PC-9 (cell line): ENCODE results near the gene DTX1. TPM values are rescaled to one million over a fixed set of nuclear protein-coding genes. Genes with fewer than 3 reads are reported as not detected.
"Not testable (repeated sequence)": the region's sequence is repeated elsewhere in the genome, so short reads cannot be mapped to it uniquely, and the experiment has no call there.

Experiments
- BruUV-seq: library from RNA; stranded (reverse); fragments of 400-500 nt; replicated peaks from 2 replicates; lab custom pipeline; 2021; lab: Mats Ljungman, UMichigan
- CTCF ChIA-PET: fragments of 300-600 bp; sonication (Branson Sonifier 250); formaldehyde crosslinking; loops from one replicate; lab custom pipeline; 2022; ENCODE audit warnings: antibody characterized with exemption; lab: Charles Lee
- POLR2A ChIA-PET: fragments of 300-600 bp; sonication (Branson Sonifier 250); formaldehyde crosslinking; loops from one replicate; lab custom pipeline; 2022; ENCODE audit warnings: antibody characterized with exemption; ENCODE audit not compliant: unreplicated experiment; lab: Charles Lee
- DNase-seq, 2 experiments: peaks; one replicate each; pipeline versions ENCODE4 v3.0.0 to v3.0.0-alpha.2; 2015 to 2022; ENCODE audit warnings: mixed read lengths in 1 of 2
- H2AFZ ChIP-seq: fragments of 200-600 bp; sonication (generic); 2 replicates; pipeline ENCODE4 v1.8.1; 2017; ENCODE audit warnings: antibody characterized with exemption
- H3F3A ChIP-seq: fragments of 200-600 bp; sonication (generic); 2 replicates; pipeline ENCODE4 v1.8.1; 2017; ENCODE audit warnings: antibody characterized with exemption, mild to moderate bottlenecking, low read depth; ENCODE audit not compliant: insufficient read depth
- H3K27ac ChIP-seq: fragments of 200-600 bp; sonication (generic); 2 replicates; pipeline ENCODE4 v1.6.1; 2016; ENCODE audit warnings: mixed run types
- H3K27me3 ChIP-seq: fragments of 200-600 bp; sonication (generic); 2 replicates; pipeline ENCODE4 v1.6.1; 2016; ENCODE audit warnings: low read depth, mixed run types; ENCODE audit not compliant: insufficient read depth
- H3K36me3 ChIP-seq: fragments of 200-600 bp; sonication (generic); 2 replicates; pipeline ENCODE4 v1.6.1; 2016; ENCODE audit warnings: low read depth, mixed run types
- H3K4me1 ChIP-seq: fragments of 200-600 bp; sonication (generic); replicated peaks from 2 replicates; pipeline ENCODE4 v1.6.1; 2016; ENCODE audit warnings: mixed run types; ENCODE audit not compliant: insufficient read depth
- H3K4me2 ChIP-seq: fragments of 200-600 bp; sonication (generic); 2 replicates; pipeline ENCODE4 v1.6.1; 2017; ENCODE audit warnings: mixed run types
- H3K4me3 ChIP-seq: fragments of 200-600 bp; sonication (generic); 2 replicates; pipeline ENCODE4 v1.6.1; 2016; ENCODE audit warnings: mixed run types
- H3K79me2 ChIP-seq: fragments of 200-600 bp; sonication (generic); 2 replicates; pipeline ENCODE4 v1.6.1; 2017; ENCODE audit warnings: low read depth, mixed run types
- H3K9me2 ChIP-seq: fragments of 200-600 bp; sonication (generic); 2 replicates; pipeline ENCODE4 v1.8.1; 2017; ENCODE audit warnings: mild to moderate bottlenecking; ENCODE audit not compliant: insufficient read depth
- H3K9me3 ChIP-seq: fragments of 200-600 bp; sonication (generic); 2 replicates; pipeline ENCODE4 v1.8.1; 2016; ENCODE audit warnings: low read depth; ENCODE audit not compliant: insufficient read depth
- H4K20me1 ChIP-seq: fragments of 200-600 bp; sonication (generic); 2 replicates; pipeline ENCODE4 v1.8.1; 2017; ENCODE audit not compliant: insufficient read depth
- CTCF ChIP-seq: fragments of 200-600 bp; sonication (generic); conservative IDR thresholded peaks from 2 replicates; pipeline ENCODE4 v1.6.1; 2017; ENCODE audit warnings: mixed run types, antibody characterized with exemption, mild to moderate bottlenecking, moderate library complexity
- EZH2 ChIP-seq: fragments of 200-600 bp; sonication (generic); IDR thresholded peaks from 2 replicates; pipeline ENCODE4 v1.8.0; 2017; ENCODE audit warnings: antibody characterized with exemption, low read depth
- intact Hi-C: fragments of 100-400 bp; cut with micrococcal nuclease; formaldehyde crosslinking; loops from one replicate; pipeline ENCODE4 v1.10.0; 2022; ENCODE audit not compliant: unreplicated experiment
- total RNA-seq: library from RNA; stranded (reverse); gene quantifications from 2 replicates; pipeline ENCODE4 v1.2.3, GENCODE V29; 2021

DTX1 gene
- total RNA-seq, 1 experiment from 2014 or later: 0.13 TPM

GRCh38 chr12:113140706-113141105, 84.2 kb downstream of the DTX1 start:
- H3K27me3 ChIP-seq: no peaks in the 10 kb centered on the region
- POLR2A ChIA-PET: no interaction called here
- H3K79me2 ChIP-seq: no peaks in the 10 kb centered on the region
- no peaks in the 10 kb centered on the region for H4K20me1 ChIP-seq
- no peaks in the 10 kb centered on the region for H3K9me2 ChIP-seq
- H3K36me3 ChIP-seq: no peaks in the 10 kb centered on the region
- H3F3A ChIP-seq: peaks cover 25% of the 10 kb centered on the region
- H3K27ac ChIP-seq: no peak overlapping the region
- intact Hi-C loops: no loop called here
- H3K4me2 ChIP-seq: no peak overlapping the region
- no peaks in the 10 kb centered on the region for H3K9me3 ChIP-seq
- H3K4me3 ChIP-seq: no peak overlapping the region
- peaks cover 21% of the 10 kb centered on the region for H3K4me1 ChIP-seq
- no peak overlapping the region for H2AFZ ChIP-seq
- CTCF ChIA-PET: no interaction called here
- BruUV-seq: no TSS peak
- DNase-seq: no peak
- TF ChIP-seq EZH2: no peak
- TF ChIP-seq CTCF: no peak

GRCh38 chr12:113141716-113142115, 85.2 kb downstream of the DTX1 start:
- H3K27me3 ChIP-seq, H3K79me2 ChIP-seq, POLR2A ChIA-PET, H3K4me2 ChIP-seq, BruUV-seq, intact Hi-C loops, CTCF ChIA-PET, H3K4me3 ChIP-seq, H3K27ac ChIP-seq, H2AFZ ChIP-seq, H3K9me3 ChIP-seq, H3K9me2 ChIP-seq, H3K36me3 ChIP-seq, H4K20me1 ChIP-seq, DNase-seq: not testable (repeated sequence)
- Histone ChIP-seq H3F3A (peaks cover 20% of the 10 kb centered on the region), H3K4me1 (peaks cover 12% of the 10 kb centered on the region)

GRCh38 chr12:113142173-113142885, 85.8 kb downstream of the DTX1 start:
- intact Hi-C loops: no loop called here
- peaks cover 5% of the 10 kb centered on the region for H3K4me1 ChIP-seq
- no peaks in the 10 kb centered on the region for H3K9me3 ChIP-seq
- no peak overlapping the region for H3K4me2 ChIP-seq
- H3K27me3 ChIP-seq: no peaks in the 10 kb centered on the region
- no peaks in the 10 kb centered on the region for H4K20me1 ChIP-seq
- CTCF ChIA-PET: interaction anchor here (0.6 to 0.9 kb wide), 2 partner anchors 11 to 945 kb away, joined by 3 to 7 read pairs; no protein-coding TSS in a partner anchor
- DNase-seq: no peak
- H3F3A ChIP-seq: peaks cover 14% of the 10 kb centered on the region; the same call in 1 of the 2 replicates
- no peaks in the 10 kb centered on the region for H3K36me3 ChIP-seq
- BruUV-seq: no TSS peak
- POLR2A ChIA-PET: no interaction called here
- no peak overlapping the region for H3K4me3 ChIP-seq
- H3K27ac ChIP-seq: no peak overlapping the region
- no peaks in the 10 kb centered on the region for H3K9me2 ChIP-seq
- no peaks in the 10 kb centered on the region for H3K79me2 ChIP-seq
- TF ChIP-seq EZH2: no peak
- no peak overlapping the region for H2AFZ ChIP-seq

- no peaks in the 10 kb centered on the region for H3K9me2 ChIP-seq
- ChIA-PET CTCF (interaction anchor here (0.6 to 0.9 kb wide), 2 partner anchors 10 to 945 kb away, joined by 3 to 7 read pairs; no protein-coding TSS in a partner anchor), POLR2A (no interaction called here)
Observed at GRCh38 chr12:113142886-113143332, 86.4 kb downstream of the DTX1 start.

More at GRCh38 chr12:113142886-113143332, 86.4 kb downstream of the DTX1 start:
- Histone ChIP-seq H4K20me1 (no peaks in the 10 kb centered on the region), H2AFZ (no peak overlapping the region), H3K36me3 (no peaks in the 10 kb centered on the region), H3K27me3 (no peaks in the 10 kb centered on the region), H3F3A (peaks cover 8% of the 10 kb centered on the region; the same call in 1 of the 2 replicates), H3K9me3 (no peaks in the 10 kb centered on the region), H3K4me3 (no peak overlapping the region), H3K79me2 (no peaks in the 10 kb centered on the region), H3K4me1 (no peaks in the 10 kb centered on the region), H3K4me2 (no peak overlapping the region), H3K27ac (no peak overlapping the region)
- DNase-seq: no peak
- TF ChIP-seq CTCF (no peak), EZH2 (no peak)
- intact Hi-C loops: no loop called here
- no TSS peak for BruUV-seq
